ENCODE data around the gene KRTAP10-10. TPM values are rescaled to one million over a fixed set of nuclear protein-coding genes. Genes with fewer than 3 reads are reported as not detected.

The KRTAP10-10 gene
- total and polyA plus RNA-seq, 2 donors (not counting 1 experiment from before 2014, with no cell fraction given): not detected

DNA sequence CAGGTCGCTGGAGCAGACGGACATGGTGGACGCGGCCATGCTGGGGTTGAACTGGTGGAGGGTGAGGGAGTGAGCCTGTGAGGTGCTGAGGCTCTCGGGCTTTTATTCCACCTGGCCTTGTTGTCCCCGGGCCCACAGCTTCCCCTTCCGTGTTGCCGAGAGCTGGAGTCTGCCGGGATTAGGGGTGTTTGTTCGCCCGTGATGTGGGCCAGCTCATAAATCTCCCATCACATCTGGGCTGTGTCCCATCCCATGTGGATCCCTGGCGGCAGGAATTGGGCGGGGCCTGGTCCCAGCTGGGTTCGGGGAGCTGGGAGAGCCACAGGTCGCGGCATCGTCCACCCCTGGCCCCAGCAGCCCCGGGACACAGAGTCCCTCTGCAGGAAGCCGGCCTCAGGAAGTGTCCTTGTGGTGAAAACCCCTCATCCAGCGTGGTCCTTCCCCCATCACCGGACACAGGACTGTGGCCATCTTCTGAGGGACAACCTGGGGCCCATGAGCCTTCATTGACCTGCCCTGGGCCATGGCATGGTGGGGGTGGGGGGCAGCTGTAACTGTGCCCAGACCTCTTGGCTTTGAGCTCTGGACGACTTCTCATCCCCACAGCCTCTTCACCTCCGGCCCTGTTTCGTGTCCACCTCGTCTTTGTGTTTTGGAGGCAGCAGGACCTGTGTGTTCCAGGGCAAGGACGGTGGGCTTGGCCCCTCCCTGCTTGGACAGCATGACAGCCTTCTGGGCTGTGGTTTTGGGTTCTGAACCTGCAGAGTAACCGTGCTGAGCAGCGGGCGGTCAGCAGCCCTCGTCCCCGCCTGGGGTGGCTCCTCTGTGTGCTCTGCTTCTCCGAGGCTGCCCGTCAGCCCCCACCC lies 44.5 kb upstream of the KRTAP10-10 start, which contains the start of gene KRTAP10-6:
Gene KRTAP10-6, minus strand, starts transcription at position 60 of the 866 bp plus-strand sequence. Its CDS starts 21 bp downstream, at position 39.
- Mint-ChIP-seq H3K9me3 (ENCODE audit: insufficient read depth) (peaks cover 2% of the 10 kb centered on the region), H3K4me3 (no peak within 1 kb of the TSS), H3K27me3 (peaks cover 17% of the 10 kb centered on the region), H3K4me1 (no peaks in the 10 kb centered on the region), H3K27ac (no peak within 1 kb of the TSS)
- Histone ChIP-seq H3K4me3 (ENCODE audit: control extremely low read depth in 1 of 5, extremely low read depth in 1 of 5, insufficient read depth in 1 of 5, low read depth in 2 of 5, low read length in 4 of 5) (no peak within 1 kb of the TSS), H3K79me2 (ENCODE audit: control insufficient read depth, insufficient read depth, low read length) (no peaks in the 10 kb centered on the region), H2AFZ (ENCODE audit: insufficient read depth, low read depth, low read length, poor library complexity, severe bottlenecking) (no peak within 1 kb of the TSS), H3K27ac (ENCODE audit: low read length in 2 of 2) (no peak within 1 kb of the TSS), H3K4me1 (ENCODE audit: control insufficient read depth in 2 of 2, insufficient read depth in 2 of 2, low read length in 2 of 2) (no peaks in the 10 kb centered on the region), H4K20me1 (ENCODE audit: control insufficient read depth, insufficient read depth, low read length, poor library complexity, severe bottlenecking) (no peaks in the 10 kb centered on the region), H3K36me3 (replicated peaks in 1 of 2; ENCODE audit: control extremely low read depth in 1 of 2, control insufficient read depth in 1 of 2, extremely low read depth in 1 of 2, insufficient read depth in 2 of 2, low read length in 1 of 2) (no peaks in the 10 kb centered on the region), H3K9me3 (ENCODE audit: control extremely low read depth in 1 of 3, control insufficient read depth in 2 of 3, insufficient read depth in 1 of 3, low read length in 2 of 3) (no peaks in the 10 kb centered on the region), H3K4me2 (replicated peaks; ENCODE audit: low read depth, low read length, poor library complexity, severe bottlenecking) (no peak within 1 kb of the TSS), H3K27me3 (replicated peaks in 1 of 4; ENCODE audit: control extremely low read depth in 1 of 4, control insufficient read depth in 3 of 4, insufficient read depth in 4 of 4, low read length in 3 of 4) (no peaks in the 10 kb centered on the region), H3K9ac (ENCODE audit: low read length) (no peak within 1 kb of the TSS)
- DNase-seq (no peak), ATAC-seq (ENCODE audit: low read depth) (no peak)
- intact Hi-C loops (cut with micrococcal nuclease): no loop called here
- ChIA-PET POLR2A (no interaction called here), CTCF (no interaction called here)
- TF ChIP-seq EZH2 (IDR thresholded peaks at IDR 0.05; ENCODE audit: borderline replicate concordance, insufficient read depth, low read depth, low read length, poor library complexity, severe bottlenecking): no peak
- TF ChIP-seq, protein P1, sequence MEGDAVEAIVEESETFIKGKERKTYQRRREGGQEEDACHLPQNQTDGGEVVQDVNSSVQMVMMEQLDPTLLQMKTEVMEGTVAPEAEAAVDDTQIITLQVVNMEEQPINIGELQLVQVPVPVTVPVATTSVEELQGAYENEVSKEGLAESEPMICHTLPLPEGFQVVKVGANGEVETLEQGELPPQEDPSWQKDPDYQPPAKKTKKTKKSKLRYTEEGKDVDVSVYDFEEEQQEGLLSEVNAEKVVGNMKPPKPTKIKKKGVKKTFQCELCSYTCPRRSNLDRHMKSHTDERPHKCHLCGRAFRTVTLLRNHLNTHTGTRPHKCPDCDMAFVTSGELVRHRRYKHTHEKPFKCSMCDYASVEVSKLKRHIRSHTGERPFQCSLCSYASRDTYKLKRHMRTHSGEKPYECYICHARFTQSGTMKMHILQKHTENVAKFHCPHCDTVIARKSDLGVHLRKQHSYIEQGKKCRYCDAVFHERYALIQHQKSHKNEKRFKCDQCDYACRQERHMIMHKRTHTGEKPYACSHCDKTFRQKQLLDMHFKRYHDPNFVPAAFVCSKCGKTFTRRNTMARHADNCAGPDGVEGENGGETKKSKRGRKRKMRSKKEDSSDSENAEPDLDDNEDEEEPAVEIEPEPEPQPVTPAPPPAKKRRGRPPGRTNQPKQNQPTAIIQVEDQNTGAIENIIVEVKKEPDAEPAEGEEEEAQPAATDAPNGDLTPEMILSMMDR (IDR thresholded peaks at IDR 0.05): no peak
- WGBS (ENCODE audit: insufficient coverage): 70% methylated on average over 30 of the region's 33 CpGs

All from B cell (primary cell).